Measurements from ENCODE around the gene LRMDA.

- TF ChIP-seq CTCF (IDR thresholded peaks at IDR 0.05) (no peak), EZH2 (IDR thresholded peaks at IDR 0.05; ENCODE audit: borderline replicate concordance, insufficient read depth, low read depth, low read length, poor library complexity, severe bottlenecking) (no peak)
Measured at GRCh38 chr10:75815066-75815465, 383.6 kb downstream of the LRMDA start.
